Caco-2 (cell line): ENCODE measurements around the gene RCSD1. TPM values are rescaled to one million over a fixed set of nuclear protein-coding genes. Genes with fewer than 3 reads are reported as not detected.

Experiments
- BruUV-seq: library from RNA; stranded (reverse); fragments of 400-500 nt; replicated peaks from 2 replicates; lab custom pipeline; 2021; lab: Mats Ljungman, UMichigan
- CTCF ChIA-PET: fragments of 300-600 bp; sonication (Branson Sonifier 250); formaldehyde crosslinking; loops from one replicate; lab custom pipeline; 2022; ENCODE audit warnings: antibody characterized with exemption; lab: Charles Lee
- POLR2A ChIA-PET: fragments of 300-600 bp; sonication (Branson Sonifier 250); formaldehyde crosslinking; loops from one replicate; lab custom pipeline; 2022; ENCODE audit warnings: antibody characterized with exemption; lab: Charles Lee
- DNase-seq, 2 experiments: peaks; one replicate each; pipeline versions ENCODE4 v3.0.0 to v3.0.0-alpha.2; 2020 to 2022
- H3K27me3 ChIP-seq: replicated peaks from 2 replicates; pipeline ENCODE4 v1.6.0; 2011; ENCODE audit warnings: low read length; ENCODE audit not compliant: control insufficient read depth, insufficient read depth
- H3K36me3 ChIP-seq: 2 replicates; pipeline ENCODE4 v1.5.1; 2011; ENCODE audit warnings: low read length; ENCODE audit not compliant: control insufficient read depth, insufficient read depth
- H3K4me1 ChIP-seq: fragments of 250-450 bp; sonication (Bioruptor Pico); 2 replicates; pipeline ENCODE4 v1.5.1; 2020; ENCODE audit warnings: mild to moderate bottlenecking
- H3K4me3 ChIP-seq: 2 replicates; pipeline ENCODE4 v1.5.1; 2011; ENCODE audit warnings: low read depth, mild to moderate bottlenecking, control low read depth, low read length
- H3K9me3 ChIP-seq: fragments of 250-450 bp; sonication (Bioruptor Pico); 2 replicates; pipeline ENCODE4 v1.5.1; 2020; ENCODE audit warnings: mild to moderate bottlenecking, moderate library complexity
- H3K27ac Mint-ChIP-seq: one replicate; pipeline ENCODE4 v1.8.0; 2022; ENCODE audit warnings: mixed read lengths; ENCODE audit not compliant: unreplicated experiment
- H3K27me3 Mint-ChIP-seq: one replicate; pipeline ENCODE4 v1.8.0; 2022; ENCODE audit warnings: mixed read lengths; ENCODE audit not compliant: insufficient read depth, unreplicated experiment
- H3K36me3 Mint-ChIP-seq: one replicate; pipeline ENCODE4 v1.8.0; 2022; ENCODE audit warnings: mild to moderate bottlenecking, mixed read lengths; ENCODE audit not compliant: insufficient read depth, unreplicated experiment
- H3K4me1 Mint-ChIP-seq: one replicate; pipeline ENCODE4 v1.8.0; 2022; ENCODE audit warnings: low read depth, mixed read lengths; ENCODE audit not compliant: unreplicated experiment
- H3K4me3 Mint-ChIP-seq: one replicate; pipeline ENCODE4 v1.8.0; 2022; ENCODE audit warnings: mild to moderate bottlenecking, moderate library complexity, mixed read lengths; ENCODE audit not compliant: unreplicated experiment
- H3K9me3 Mint-ChIP-seq: one replicate; pipeline ENCODE4 v1.8.0; 2022; ENCODE audit warnings: mixed read lengths; ENCODE audit not compliant: unreplicated experiment
- intact Hi-C: fragments of 100-400 bp; cut with micrococcal nuclease; formaldehyde crosslinking; loops from one replicate; pipeline ENCODE4 v1.10.0; 2022; ENCODE audit not compliant: unreplicated experiment
- total RNA-seq: library from RNA; stranded (reverse); gene quantifications from 2 replicates; pipeline ENCODE4 v1.2.3, GENCODE V29; 2022
- TF ChIP-seq, protein P1 (sequence below), 2 experiments: fragments of 200-600 bp in 1 of 2; IDR thresholded peaks; 1 replicate in 1 of 2; 2 replicates in 1 of 2; pipeline versions ENCODE4 v1.5.1 to v1.8.0; 2011 to 2022; ENCODE audit warnings: antibody characterized with exemption in 1 of 2, control low read depth in 1 of 2, inconsistent platforms in 1 of 2, low read depth in 1 of 2, low read length in 1 of 2, mild to moderate bottlenecking in 1 of 2, moderate library complexity in 1 of 2; ENCODE audit not compliant: insufficient read depth in 1 of 2, severe bottlenecking in 1 of 2, unreplicated experiment in 1 of 2

The RCSD1 gene
- total RNA-seq, 1 experiment from 2014 or later: not detected

DNA sequence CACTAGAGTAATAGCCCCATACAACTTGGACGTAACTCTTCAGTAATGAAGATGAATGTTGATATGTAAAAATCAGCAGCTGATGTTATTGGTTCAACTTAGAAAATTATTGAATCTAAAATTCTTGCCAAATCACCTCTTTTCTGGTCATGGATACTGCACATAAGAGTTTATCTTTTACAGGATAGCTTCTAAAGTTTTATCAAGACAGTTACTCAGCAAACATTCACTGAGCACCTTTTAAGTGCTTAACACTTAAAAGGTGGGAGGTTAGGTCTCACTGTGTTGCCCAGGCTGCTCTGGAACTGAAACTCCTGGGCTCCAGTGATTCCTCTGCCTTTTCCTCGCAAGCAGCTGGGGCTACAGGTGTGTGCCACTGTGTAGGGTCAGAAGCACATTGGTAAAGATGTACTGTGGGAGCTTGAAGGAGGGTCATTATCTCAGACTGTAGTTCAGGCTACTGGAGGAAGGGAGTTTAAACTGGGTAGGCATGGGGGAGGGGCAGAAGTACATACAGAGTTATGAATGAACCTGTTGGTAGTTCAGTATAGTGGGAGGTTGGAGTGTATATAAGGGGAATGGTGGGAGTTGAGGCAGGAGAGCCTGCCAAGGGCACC is 93.8 kb downstream of the RCSD1 start:
- no peaks in the 10 kb centered on the region for H3K9me3 Mint-ChIP-seq
- peak overlapping the region; percentile 4 for H3K27ac Mint-ChIP-seq
- H3K4me3 Mint-ChIP-seq: peak overlapping the region; percentile 67
- peaks cover 51% of the 10 kb centered on the region for H3K36me3 Mint-ChIP-seq
- H3K9me3 ChIP-seq: no peaks in the 10 kb centered on the region
- H3K27me3 ChIP-seq: no peaks in the 10 kb centered on the region
- DNase-seq: no peak
- H3K4me1 Mint-ChIP-seq: peaks cover 49% of the 10 kb centered on the region
- H3K27me3 Mint-ChIP-seq: no peaks in the 10 kb centered on the region
- intact Hi-C loops: loop anchor here (5.0 kb wide), 1 partner anchor 43 kb away; no protein-coding TSS in a partner anchor
- CTCF ChIA-PET: no interaction called here
- POLR2A ChIA-PET: no interaction called here
- no TSS peak for BruUV-seq
- H3K4me3 ChIP-seq: peak overlapping the region; percentile 81
- TF ChIP-seq, protein P1, sequence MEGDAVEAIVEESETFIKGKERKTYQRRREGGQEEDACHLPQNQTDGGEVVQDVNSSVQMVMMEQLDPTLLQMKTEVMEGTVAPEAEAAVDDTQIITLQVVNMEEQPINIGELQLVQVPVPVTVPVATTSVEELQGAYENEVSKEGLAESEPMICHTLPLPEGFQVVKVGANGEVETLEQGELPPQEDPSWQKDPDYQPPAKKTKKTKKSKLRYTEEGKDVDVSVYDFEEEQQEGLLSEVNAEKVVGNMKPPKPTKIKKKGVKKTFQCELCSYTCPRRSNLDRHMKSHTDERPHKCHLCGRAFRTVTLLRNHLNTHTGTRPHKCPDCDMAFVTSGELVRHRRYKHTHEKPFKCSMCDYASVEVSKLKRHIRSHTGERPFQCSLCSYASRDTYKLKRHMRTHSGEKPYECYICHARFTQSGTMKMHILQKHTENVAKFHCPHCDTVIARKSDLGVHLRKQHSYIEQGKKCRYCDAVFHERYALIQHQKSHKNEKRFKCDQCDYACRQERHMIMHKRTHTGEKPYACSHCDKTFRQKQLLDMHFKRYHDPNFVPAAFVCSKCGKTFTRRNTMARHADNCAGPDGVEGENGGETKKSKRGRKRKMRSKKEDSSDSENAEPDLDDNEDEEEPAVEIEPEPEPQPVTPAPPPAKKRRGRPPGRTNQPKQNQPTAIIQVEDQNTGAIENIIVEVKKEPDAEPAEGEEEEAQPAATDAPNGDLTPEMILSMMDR (IDR thresholded peaks at IDR 0.05; ENCODE audit: insufficient read depth in 1 of 2, low read depth in 1 of 2, low read length in 1 of 2, severe bottlenecking in 1 of 2, unreplicated experiment in 1 of 2): no peak
- no peaks in the 10 kb centered on the region; the same call in 1 of the 2 replicates for H3K36me3 ChIP-seq
- peaks cover 51% of the 10 kb centered on the region for H3K4me1 ChIP-seq

DNA sequence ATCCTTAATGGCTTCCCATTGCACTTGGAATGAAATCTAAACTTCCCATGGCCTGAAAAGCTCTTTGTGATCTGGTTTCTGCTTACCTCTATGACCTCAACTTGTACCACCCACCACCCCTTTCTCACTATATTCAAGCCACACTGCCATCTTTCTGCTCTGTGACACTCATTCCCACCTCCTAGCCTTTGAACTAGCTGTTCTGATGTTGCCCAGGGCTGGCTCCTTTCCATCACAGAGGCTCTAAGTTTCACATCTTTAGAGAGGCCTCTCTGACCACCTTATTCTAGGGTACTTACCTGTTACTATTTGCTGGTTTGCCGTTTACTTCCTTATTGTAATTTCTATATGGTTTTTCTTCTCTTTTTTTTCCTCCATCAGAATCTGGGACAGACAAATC is 96.0 kb downstream of the RCSD1 start:
- no peaks in the 10 kb centered on the region; the same call in 1 of the 2 replicates for H3K36me3 ChIP-seq
- POLR2A ChIA-PET: no interaction called here
- Mint-ChIP-seq H3K27me3 (no peaks in the 10 kb centered on the region), H3K27ac (no peak overlapping the region), H3K4me1 (peaks cover 35% of the 10 kb centered on the region), H3K4me3 (peak overlapping the region; percentile 28), H3K36me3 (peaks cover 71% of the 10 kb centered on the region), H3K9me3 (no peaks in the 10 kb centered on the region)
- no peaks in the 10 kb centered on the region for H3K9me3 ChIP-seq
- no peak for DNase-seq
- intact Hi-C loops: no loop called here
- no peak overlapping the region for H3K4me3 ChIP-seq
- no peaks in the 10 kb centered on the region for H3K27me3 ChIP-seq
- TF ChIP-seq, protein P1 (IDR thresholded peaks at IDR 0.05; ENCODE audit: insufficient read depth in 1 of 2, low read depth in 1 of 2, low read length in 1 of 2, severe bottlenecking in 1 of 2, unreplicated experiment in 1 of 2): no peak
- BruUV-seq: no TSS peak
- H3K4me1 ChIP-seq: peaks cover 34% of the 10 kb centered on the region
- CTCF ChIA-PET: no interaction called here

DNA sequence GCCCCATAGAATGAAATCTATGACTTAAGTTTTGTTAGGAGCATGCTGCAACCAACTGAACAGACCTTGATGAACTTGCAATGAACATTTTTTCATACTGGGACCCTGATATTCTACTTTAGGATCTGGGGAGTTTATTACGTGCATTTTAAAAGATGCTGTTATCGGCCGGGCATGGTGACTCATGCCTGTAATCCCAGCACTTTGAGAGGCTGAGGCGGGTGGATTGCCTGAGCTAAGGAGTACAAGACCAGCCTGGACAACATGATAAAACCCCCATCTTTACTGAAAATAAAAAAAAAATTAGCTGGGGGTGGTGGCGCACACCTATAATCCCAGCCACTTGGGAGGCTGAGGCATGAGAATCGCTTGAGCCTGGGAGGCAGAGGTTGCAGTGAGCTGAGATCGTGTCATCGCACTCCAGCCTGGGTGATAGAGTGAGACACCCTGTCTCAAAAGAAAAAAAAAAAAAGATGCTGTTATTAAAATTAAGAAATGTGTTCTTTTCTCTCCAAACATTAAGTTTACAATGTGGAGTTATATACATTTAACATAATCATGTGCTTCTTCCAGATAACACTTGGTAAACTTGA is 98.9 kb downstream of the RCSD1 start:
- Mint-ChIP-seq H3K27ac (no peak overlapping the region), H3K27me3 (no peaks in the 10 kb centered on the region), H3K36me3 (peaks cover 78% of the 10 kb centered on the region), H3K9me3 (no peaks in the 10 kb centered on the region), H3K4me1 (peaks cover 25% of the 10 kb centered on the region), H3K4me3 (no peak overlapping the region)
- H3K4me1 ChIP-seq: peaks cover 24% of the 10 kb centered on the region
- no TSS peak for BruUV-seq
- CTCF ChIA-PET: no interaction called here
- H3K36me3 ChIP-seq: no peaks in the 10 kb centered on the region; the same call in 1 of the 2 replicates
- TF ChIP-seq, protein P1 (IDR thresholded peaks at IDR 0.05; ENCODE audit: insufficient read depth in 1 of 2, low read depth in 1 of 2, low read length in 1 of 2, severe bottlenecking in 1 of 2, unreplicated experiment in 1 of 2): no peak
- H3K9me3 ChIP-seq: no peaks in the 10 kb centered on the region
- no peaks in the 10 kb centered on the region for H3K27me3 ChIP-seq
- no peak for DNase-seq
- intact Hi-C loops: no loop called here
- POLR2A ChIA-PET: no interaction called here
- H3K4me3 ChIP-seq: no peak overlapping the region
